ENCODE results near the gene CUX1. TPM values are rescaled to one million over a fixed set of nuclear protein-coding genes. Genes with fewer than 3 reads are reported as not detected.

CUX1 gene
- total RNA-seq, 1 experiment from 2014 or later: 64.3 TPM

GRCh38 chr7:102055181-102055976 lies 238.0 kb downstream of the CUX1 start:
- H3K27me3 Mint-ChIP-seq (ENCODE audit: low read depth): no peaks in the 10 kb centered on the region
- H3K9me3 Mint-ChIP-seq: peaks cover 32% of the 10 kb centered on the region
- ChIA-PET POLR2A (no interaction called here), CTCF (interaction anchor here (1.0 kb wide), 1 partner anchor 14 kb away, joined by 4 read pairs; no protein-coding TSS in a partner anchor)
- no peak overlapping the region for H3K27ac Mint-ChIP-seq
- DNase-seq (ENCODE audit: low spot score) (no peak), ATAC-seq (no peak)
- no peak overlapping the region for H3K4me3 Mint-ChIP-seq
- peaks cover 40% of the 10 kb centered on the region for H3K36me3 Mint-ChIP-seq
- TF ChIP-seq NFE2L1 (CRISPR knock-in tag; IDR thresholded peaks at IDR 0.05): no peak
- no peak for TF ChIP-seq ZNF121 (CRISPR knock-in tag; IDR thresholded peaks at IDR 0.05)
- TF ChIP-seq ATF1 (CRISPR knock-in tag; IDR thresholded peaks at IDR 0.05): no peak
- TF ChIP-seq ATF2 (CRISPR knock-in tag; IDR thresholded peaks at IDR 0.05; ENCODE audit: borderline replicate concordance, low read depth): no peak
- TF ChIP-seq ZNF423 (CRISPR knock-in tag; IDR thresholded peaks at IDR 0.05): no peak
- TF ChIP-seq MAX (CRISPR knock-in tag; IDR thresholded peaks at IDR 0.05): no peak
- TF ChIP-seq CREB1 (CRISPR knock-in tag; IDR thresholded peaks at IDR 0.05): no peak
- TF ChIP-seq ZNF219 (CRISPR knock-in tag; IDR thresholded peaks at IDR 0.05; ENCODE audit: borderline replicate concordance): no peak
- no peak for TF ChIP-seq E2F5 (CRISPR knock-in tag; IDR thresholded peaks at IDR 0.05)
- TF ChIP-seq ZNF532 (CRISPR knock-in tag; IDR thresholded peaks at IDR 0.05; ENCODE audit: borderline replicate concordance): no peak
- TF ChIP-seq STAT6 (CRISPR knock-in tag; conservative IDR thresholded peaks at IDR 0.05; ENCODE audit: low read depth): no peak
- no peak for TF ChIP-seq IRF2 (CRISPR knock-in tag; IDR thresholded peaks at IDR 0.05; ENCODE audit: borderline replicate concordance, low read depth)
- no peak for TF ChIP-seq E2F1 (CRISPR knock-in tag; IDR thresholded peaks at IDR 0.05)
- TF ChIP-seq GABPB1 (CRISPR knock-in tag; IDR thresholded peaks at IDR 0.05): no peak
- TF ChIP-seq SMAD3 (CRISPR knock-in tag; IDR thresholded peaks at IDR 0.05; ENCODE audit: borderline replicate concordance): no peak
- TF ChIP-seq CTCF (IDR thresholded peaks at IDR 0.05): no peak
- TF ChIP-seq TEAD4 (CRISPR knock-in tag; IDR thresholded peaks at IDR 0.05): no peak
- no peak for TF ChIP-seq ZBTB43 (CRISPR knock-in tag; IDR thresholded peaks at IDR 0.05)
- no peak for TF ChIP-seq MYBL2 (CRISPR knock-in tag; IDR thresholded peaks at IDR 0.05)
- no peak for TF ChIP-seq CREM (CRISPR knock-in tag; IDR thresholded peaks at IDR 0.05)
- peaks cover 12% of the 10 kb centered on the region for H3K4me1 Mint-ChIP-seq
